Inflammatory macrophage treated with lipopolysaccharide for 1 hour (primary cell): ENCODE results near the gene NOS3.
A peak's percentile ranks its signal among the peaks of the same experiment; 100 is the strongest.

Source experiments
- DNase-seq, 2 donors: peaks; one replicate each; pipeline ENCODE4 v3.0.0-alpha.2; 2020 to 2022

NOS3 gene

GRCh38 chr7:150981644-150982043, 9.2 kb upstream of the NOS3 start:
- DNase-seq, result no peak

- DNase-seq, result no peak
Observed at GRCh38 chr7:150982351-150982750, 8.5 kb upstream of the NOS3 start.

GRCh38 chr7:150983893-150984368, 6.9 kb upstream of the NOS3 start:
- DNase-seq, result peak in 1 of 2 donors; percentile 32

- peak; percentile 37 to 73 for DNase-seq
Observed at GRCh38 chr7:150986099-150986512, 4.7 kb upstream of the NOS3 start.

- no peak for DNase-seq
Observed at GRCh38 chr7:150986556-150986955, 4.3 kb upstream of the NOS3 start.

- DNase-seq, result peak; percentile 54 to 56
Observed at GRCh38 chr7:150988230-150989226, 2.3 kb upstream of the NOS3 start.

GRCh38 chr7:150989456-150989855, 1.4 kb upstream of the NOS3 start:
- peak; percentile 29 to 37 for DNase-seq

GRCh38 chr7:150992051-150992640, 1.3 kb downstream of the NOS3 start:
- DNase-seq, result no peak

GRCh38 chr7:150992833-150993302, 2.1 kb downstream of the NOS3 start:
- no peak for DNase-seq

GRCh38 chr7:150993511-150993910, 2.7 kb downstream of the NOS3 start:
- DNase-seq, result no peak

GRCh38 chr7:150994141-150994837, 3.5 kb downstream of the NOS3 start:
- peak in 1 of 2 donors; percentile 29 for DNase-seq

GRCh38 chr7:150994838-150995510, 4.2 kb downstream of the NOS3 start:
- no peak for DNase-seq

GRCh38 chr7:150996376-150997074, 5.7 kb downstream of the NOS3 start:
- peak; percentile 50 to 69 for DNase-seq

- DNase-seq, result no peak
Observed at GRCh38 chr7:150997075-150997511, 6.3 kb downstream of the NOS3 start.

- DNase-seq, result no peak
Observed at GRCh38 chr7:150997817-150998216, 7.0 kb downstream of the NOS3 start.

- no peak for DNase-seq
Observed at GRCh38 chr7:150998341-150998740, 7.5 kb downstream of the NOS3 start.

- no peak for DNase-seq
Observed at GRCh38 chr7:150999001-150999400, 8.2 kb downstream of the NOS3 start.

- no peak for DNase-seq
Observed at GRCh38 chr7:150999497-151000230, 8.8 kb downstream of the NOS3 start.

- DNase-seq, result no peak
Observed at GRCh38 chr7:151000897-151001495, 10.2 kb downstream of the NOS3 start.

- DNase-seq, result no peak
Observed at GRCh38 chr7:151001546-151001945, 10.7 kb downstream of the NOS3 start.

GRCh38 chr7:151003572-151003971, 12.8 kb downstream of the NOS3 start:
- DNase-seq, result no peak
